Superior temporal gyrus (tissue), 1 donor: ENCODE measurements around the gene PLXNC1.

Experiments used
- DNase-seq: peaks from one replicate; pipeline ENCODE4 v3.0.0-alpha.2; 2016; ENCODE audit errors: extremely low spot score

Gene PLXNC1

GRCh38 chr12:94265539-94265938 lies 117.2 kb downstream of the PLXNC1 start:
- no peak for DNase-seq

- no peak for DNase-seq
Measured at GRCh38 chr12:94265966-94266745, 117.8 kb downstream of the PLXNC1 start.

- DNase-seq: no peak
Measured at GRCh38 chr12:94266796-94267536, 118.6 kb downstream of the PLXNC1 start.

GRCh38 chr12:94267537-94267872 lies 119.1 kb downstream of the PLXNC1 start:
- DNase-seq: no peak

- DNase-seq: peak; percentile 59
Measured at GRCh38 chr12:94267921-94268471, 119.6 kb downstream of the PLXNC1 start.

GRCh38 chr12:94269316-94269999 lies 121.1 kb downstream of the PLXNC1 start:
- DNase-seq: no peak

GRCh38 chr12:94271351-94271750 lies 123.0 kb downstream of the PLXNC1 start:
- DNase-seq: no peak

- no peak for DNase-seq
Measured at GRCh38 chr12:94272280-94272679, 123.9 kb downstream of the PLXNC1 start.

- DNase-seq: no peak
Measured at GRCh38 chr12:94273272-94273671, 124.9 kb downstream of the PLXNC1 start.

- no peak for DNase-seq
Measured at GRCh38 chr12:94276725-94277124, 128.3 kb downstream of the PLXNC1 start.

- peak; percentile 66 for DNase-seq
Measured at GRCh38 chr12:94277426-94278000, 129.1 kb downstream of the PLXNC1 start.

- no peak for DNase-seq
Measured at GRCh38 chr12:94280063-94280462, 131.7 kb downstream of the PLXNC1 start.

- DNase-seq: no peak
Measured at GRCh38 chr12:94282675-94283074, 134.3 kb downstream of the PLXNC1 start.

- no peak for DNase-seq
Measured at GRCh38 chr12:94284046-94284445, 135.7 kb downstream of the PLXNC1 start.

GRCh38 chr12:94284859-94285258 lies 136.5 kb downstream of the PLXNC1 start:
- no peak for DNase-seq

- DNase-seq: no peak
Measured at GRCh38 chr12:94285943-94286582, 137.7 kb downstream of the PLXNC1 start.

- no peak for DNase-seq
Measured at GRCh38 chr12:94286583-94287244, 138.3 kb downstream of the PLXNC1 start.

- no peak for DNase-seq
Measured at GRCh38 chr12:94287245-94287628, 138.9 kb downstream of the PLXNC1 start.

GRCh38 chr12:94289461-94290312 lies 141.3 kb downstream of the PLXNC1 start:
- DNase-seq: no peak

- no peak for DNase-seq
Measured at GRCh38 chr12:94290353-94290752, 142.0 kb downstream of the PLXNC1 start.
